Kidney epithelial cell (primary cell): ENCODE data around the gene ADAMTS6. TPM values are rescaled to one million over a fixed set of nuclear protein-coding genes. Genes with fewer than 3 reads are reported as not detected.

Experiments used
- DNase-seq: peaks from one replicate; pipeline ENCODE4 v3.0.0-alpha.2; 2010; ENCODE audit warnings: low read depth
- H3K27me3 ChIP-seq: 2 replicates; pipeline ENCODE4 v1.6.0; 2011; ENCODE audit warnings: low read length; ENCODE audit not compliant: control insufficient read depth, insufficient read depth
- H3K36me3 ChIP-seq: 2 replicates; pipeline ENCODE4 v1.5.1; 2011; ENCODE audit warnings: low read length; ENCODE audit not compliant: control insufficient read depth, insufficient read depth
- H3K4me3 ChIP-seq: 2 replicates; pipeline ENCODE4 v1.5.1; 2011; ENCODE audit warnings: low read depth, mild to moderate bottlenecking, control low read depth, low read length
- CTCF ChIP-seq: IDR thresholded peaks from 2 replicates; pipeline ENCODE4 v1.5.1; 2011; ENCODE audit warnings: mild to moderate bottlenecking, moderate library complexity, low read length, control low read depth, inconsistent platforms; ENCODE audit not compliant: insufficient read depth, poor library complexity, severe bottlenecking
- total RNA-seq: library from RNA; depleted of rRNA; stranded (reverse); fragments of >200 nt; gene quantifications from 2 replicates; pipeline ENCODE4 v1.2.3, GENCODE V29; 2015

Gene ADAMTS6
- total RNA-seq, 1 donor from 2014 or later: 15.3 TPM

- DNase-seq: no peak
- H3K4me3 ChIP-seq: no peak overlapping the region
- no peaks in the 10 kb centered on the region for H3K36me3 ChIP-seq
- no peak for TF ChIP-seq CTCF
- no peaks in the 10 kb centered on the region for H3K27me3 ChIP-seq
Observed at GRCh38 chr5:65292196-65292595, 189.5 kb downstream of the ADAMTS6 start.

GRCh38 chr5:65290677-65291076 is 191.0 kb downstream of the ADAMTS6 start:
- no peak overlapping the region for H3K4me3 ChIP-seq
- no peak for TF ChIP-seq CTCF
- no peaks in the 10 kb centered on the region for H3K36me3 ChIP-seq
- no peaks in the 10 kb centered on the region for H3K27me3 ChIP-seq
- DNase-seq: no peak

GRCh38 chr5:65288657-65289056 is 193.1 kb downstream of the ADAMTS6 start:
- no peak for DNase-seq
- TF ChIP-seq CTCF: no peak
- Histone ChIP-seq H3K36me3 (no peaks in the 10 kb centered on the region), H3K27me3 (no peaks in the 10 kb centered on the region), H3K4me3 (no peak overlapping the region)

DNA sequence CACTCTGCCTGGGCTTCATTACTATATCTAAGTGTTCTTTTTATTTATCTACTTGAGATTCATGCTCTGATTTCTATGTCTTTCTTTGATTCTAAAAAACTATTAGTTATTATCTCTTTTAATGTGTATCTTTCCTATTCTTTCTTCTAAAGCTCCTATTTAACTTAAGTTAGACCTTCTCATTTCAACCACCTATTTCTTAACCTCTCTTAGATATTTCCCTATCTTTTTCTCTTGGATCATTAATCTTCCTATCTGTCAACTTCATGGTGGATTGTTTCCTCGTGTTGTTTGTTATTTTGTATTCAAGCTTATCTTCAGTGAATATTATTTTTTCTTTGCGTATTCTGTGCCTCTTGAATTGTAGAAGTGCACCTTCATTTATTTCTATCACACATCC is 202.1 kb downstream of the ADAMTS6 start:
- TF ChIP-seq CTCF: no peak
- DNase-seq: no peak
- Histone ChIP-seq H3K4me3 (no peak overlapping the region), H3K36me3 (no peaks in the 10 kb centered on the region), H3K27me3 (no peaks in the 10 kb centered on the region)

DNA sequence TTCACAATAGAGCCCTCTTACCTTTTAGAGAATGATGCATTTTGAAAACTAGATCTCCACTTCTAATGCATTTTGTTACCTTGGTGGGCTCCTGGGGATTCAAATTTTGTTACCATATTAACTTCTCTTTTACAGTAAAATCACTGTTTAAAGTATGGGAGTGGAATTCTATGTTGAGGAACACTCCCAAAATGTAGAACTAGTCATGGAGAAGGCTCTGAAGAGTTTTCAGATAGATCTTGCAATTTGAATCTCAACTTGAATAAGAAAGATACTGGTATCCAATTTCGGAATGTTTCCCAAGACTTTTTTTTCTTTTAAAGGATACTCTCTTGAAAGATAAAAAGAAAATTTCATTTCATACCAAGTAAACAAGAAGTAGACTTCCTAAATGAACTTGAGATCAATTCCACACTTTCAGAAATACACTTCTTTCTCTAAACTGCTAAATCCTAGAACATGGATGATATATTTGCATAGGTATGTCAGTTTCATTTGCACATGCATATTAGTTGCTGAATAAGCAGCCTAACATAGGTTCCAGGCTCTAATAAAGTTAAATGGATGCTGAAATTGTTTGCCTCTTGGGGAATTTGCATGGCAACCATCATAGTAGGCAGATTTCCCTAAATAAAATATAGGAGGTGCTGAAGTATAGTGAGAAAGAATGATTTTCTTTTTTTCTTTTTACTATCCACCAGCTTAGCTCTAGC is 205.4 kb downstream of the ADAMTS6 start:
- no peak overlapping the region for H3K4me3 ChIP-seq

More for the DNA sequence above, 205.4 kb downstream of the ADAMTS6 start:
- DNase-seq: no peak
- H3K36me3 ChIP-seq: no peaks in the 10 kb centered on the region
- H3K27me3 ChIP-seq: no peaks in the 10 kb centered on the region
- TF ChIP-seq CTCF: no peak
